Measurements from ENCODE around the gene PITX3. TPM values are rescaled to one million over a fixed set of nuclear protein-coding genes. Genes with fewer than 3 reads are reported as not detected.

Gene PITX3
- polyA plus RNA-seq, 1 experiment, result not detected

GRCh38 chr10:102240467-102241031 lies 763 bp downstream of the PITX3 start:
- ChIA-PET CTCF (interaction anchor here (1.1 to 5.7 kb wide), 4 partner anchors 10 to 111 kb away, joined by 3 to 38 read pairs (median 21); no protein-coding TSS in a partner anchor), POLR2A (no interaction called here)
- Histone ChIP-seq H3K27me3 (ENCODE audit: control insufficient read depth, insufficient read depth, low read length) (peaks cover 35% of the 10 kb centered on the region), H3K9me3 (ENCODE audit: control insufficient read depth, insufficient read depth, low read length) (no peaks in the 10 kb centered on the region), H3K27ac (ENCODE audit: low read depth, low read length) (no peak overlapping the region), H3K4me3 (ENCODE audit: low read depth, low read length) (peak overlapping the region; percentile 77)
- DNase-seq (ENCODE audit: low read depth, low spot score), result no peak
- no peak for TF ChIP-seq CTCF (IDR thresholded peaks at IDR 0.05; ENCODE audit: low read depth, low read length)

GRCh38 chr10:102237711-102238252 lies 3.5 kb downstream of the PITX3 start:
- no peak for TF ChIP-seq CTCF (IDR thresholded peaks at IDR 0.05; ENCODE audit: low read depth, low read length)
- Histone ChIP-seq H3K9me3 (ENCODE audit: control insufficient read depth, insufficient read depth, low read length) (no peaks in the 10 kb centered on the region), H3K4me3 (ENCODE audit: low read depth, low read length) (no peak overlapping the region), H3K27ac (ENCODE audit: low read depth, low read length) (no peak overlapping the region), H3K27me3 (ENCODE audit: control insufficient read depth, insufficient read depth, low read length) (peaks cover 35% of the 10 kb centered on the region)
- ChIA-PET CTCF (interaction anchor here (1.6 to 5.7 kb wide), 2 partner anchors 109 to 114 kb away, joined by 4 to 38 read pairs; no protein-coding TSS in a partner anchor), POLR2A (no interaction called here)
- no peak for DNase-seq (ENCODE audit: low read depth, low spot score)

- ChIA-PET CTCF (interaction anchor here (5.7 to 10.8 kb wide), 2 partner anchors 115 to 120 kb away, joined by 38 to 442 read pairs; no protein-coding TSS in a partner anchor), POLR2A (no interaction called here)
- Histone ChIP-seq H3K27ac (ENCODE audit: low read depth, low read length) (no peak overlapping the region), H3K9me3 (ENCODE audit: control insufficient read depth, insufficient read depth, low read length) (no peaks in the 10 kb centered on the region; the same call in 1 of the 2 replicates), H3K4me3 (ENCODE audit: low read depth, low read length) (no peak overlapping the region), H3K27me3 (ENCODE audit: control insufficient read depth, insufficient read depth, low read length) (peaks cover 46% of the 10 kb centered on the region)
- DNase-seq (ENCODE audit: low read depth, low spot score), result no peak
- no peak for TF ChIP-seq CTCF (IDR thresholded peaks at IDR 0.05; ENCODE audit: low read depth, low read length)
Observed at GRCh38 chr10:102236006-102236405, 5.3 kb downstream of the PITX3 start.

- TF ChIP-seq CTCF (IDR thresholded peaks at IDR 0.05; ENCODE audit: low read depth, low read length), result no peak
- Histone ChIP-seq H3K9me3 (ENCODE audit: control insufficient read depth, insufficient read depth, low read length) (no peaks in the 10 kb centered on the region; the same call in 1 of the 2 replicates), H3K4me3 (ENCODE audit: low read depth, low read length) (no peak overlapping the region), H3K27me3 (ENCODE audit: control insufficient read depth, insufficient read depth, low read length) (peaks cover 46% of the 10 kb centered on the region), H3K27ac (ENCODE audit: low read depth, low read length) (no peak overlapping the region)
- ChIA-PET POLR2A (no interaction called here), CTCF (interaction anchor here (10.8 kb wide), 1 partner anchor 120 kb away, joined by 442 read pairs; no protein-coding TSS in a partner anchor)
- no peak for DNase-seq (ENCODE audit: low read depth, low spot score)
Observed at GRCh38 chr10:102235598-102235920, 5.8 kb downstream of the PITX3 start.

- Histone ChIP-seq H3K9me3 (ENCODE audit: control insufficient read depth, insufficient read depth, low read length) (no peaks in the 10 kb centered on the region; the same call in 1 of the 2 replicates), H3K4me3 (ENCODE audit: low read depth, low read length) (no peak overlapping the region), H3K27me3 (ENCODE audit: control insufficient read depth, insufficient read depth, low read length) (peaks cover 41% of the 10 kb centered on the region), H3K27ac (ENCODE audit: low read depth, low read length) (no peak overlapping the region)
- TF ChIP-seq CTCF (IDR thresholded peaks at IDR 0.05; ENCODE audit: low read depth, low read length), result no peak
- CTCF ChIA-PET, result interaction anchor here (10.8 kb wide), 1 partner anchor 121 kb away, joined by 442 read pairs; no protein-coding TSS in a partner anchor
- POLR2A ChIA-PET, result interaction anchor here (0.6 kb wide), 1 partner anchor 17 kb away, joined by 3 read pairs; no protein-coding TSS in a partner anchor
- no peak for DNase-seq (ENCODE audit: low read depth, low spot score)
Observed at GRCh38 chr10:102234888-102235597, 6.3 kb downstream of the PITX3 start.

Measured in AG04450 (cell line).